NCI-H526 (cell line): ENCODE measurements around the gene ATRN.
A peak's percentile ranks its signal among the peaks of the same experiment; 100 is the strongest.
"Not testable (repeated sequence)": the region's sequence is repeated elsewhere in the genome, so short reads cannot be mapped to it uniquely, and the experiment has no call there.

ENCODE experiments used
- DNase-seq, 2 experiments: peaks; one replicate each; lab custom pipeline; 2025; lab: John Stamatoyannopoulos, UW

ATRN gene

DNA sequence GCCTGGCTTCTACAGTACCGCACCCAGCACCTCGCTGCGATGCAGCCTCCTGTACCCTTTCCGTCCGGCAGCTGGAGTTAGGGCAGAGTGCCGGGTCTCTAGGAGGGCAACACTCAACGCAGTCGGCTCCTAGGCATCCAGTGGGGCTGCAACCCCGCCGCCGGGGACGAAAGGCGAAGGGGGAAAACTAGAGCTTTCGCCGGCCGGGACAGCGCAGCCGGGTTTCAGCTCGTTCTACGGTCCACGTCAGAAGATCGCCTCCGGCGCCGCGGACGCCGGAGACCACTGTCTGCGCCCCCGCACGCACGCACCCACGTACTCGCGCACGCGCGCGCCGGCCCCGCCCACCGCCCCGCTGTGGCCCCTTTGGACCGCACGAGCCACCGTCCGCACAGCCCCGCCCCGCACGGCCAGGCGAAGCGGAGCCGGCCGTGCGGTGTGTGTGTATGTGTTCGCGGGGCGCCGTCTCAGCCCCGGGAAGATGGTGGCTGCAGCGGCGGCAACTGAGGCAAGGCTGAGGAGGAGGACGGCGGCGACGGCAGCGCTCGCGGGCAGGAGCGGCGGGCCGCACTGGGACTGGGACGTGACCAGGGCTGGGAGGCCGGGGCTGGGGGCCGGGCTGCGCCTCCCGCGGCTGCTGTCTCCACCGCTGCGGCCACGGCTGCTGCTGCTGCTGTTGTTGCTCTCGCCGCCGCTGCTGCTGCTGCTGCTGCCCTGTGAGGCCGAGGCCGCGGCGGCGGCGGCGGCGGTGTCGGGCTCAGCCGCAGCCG lies at the start of gene ATRN:
ATRN (plus strand) TSS at position 392 of the 770 bp plus-strand sequence; CDS start at position 482, 90 bp downstream.
- peak; percentile 75 to 96 for DNase-seq

DNA sequence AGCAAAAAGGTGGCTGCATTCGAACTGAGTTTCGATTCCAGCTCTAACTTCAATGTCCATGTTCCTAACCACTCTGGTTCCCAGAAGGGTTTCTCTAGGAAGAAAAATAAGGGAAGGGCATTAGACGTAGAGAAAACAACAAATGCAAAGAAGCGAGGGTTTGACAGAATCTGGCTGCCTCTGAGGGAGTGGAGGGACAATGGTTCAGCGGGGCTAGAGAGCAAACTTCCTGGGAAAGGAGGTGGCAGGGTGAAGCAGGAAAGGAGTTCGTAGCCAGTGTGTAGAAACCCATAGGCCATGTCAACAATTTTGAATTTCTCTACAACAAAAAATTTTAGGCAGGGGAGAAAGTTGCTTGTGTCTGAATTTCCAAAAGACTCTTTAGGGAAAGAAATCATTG lies 48.8 kb upstream of the ATRN start:
- no peak for DNase-seq

DNA sequence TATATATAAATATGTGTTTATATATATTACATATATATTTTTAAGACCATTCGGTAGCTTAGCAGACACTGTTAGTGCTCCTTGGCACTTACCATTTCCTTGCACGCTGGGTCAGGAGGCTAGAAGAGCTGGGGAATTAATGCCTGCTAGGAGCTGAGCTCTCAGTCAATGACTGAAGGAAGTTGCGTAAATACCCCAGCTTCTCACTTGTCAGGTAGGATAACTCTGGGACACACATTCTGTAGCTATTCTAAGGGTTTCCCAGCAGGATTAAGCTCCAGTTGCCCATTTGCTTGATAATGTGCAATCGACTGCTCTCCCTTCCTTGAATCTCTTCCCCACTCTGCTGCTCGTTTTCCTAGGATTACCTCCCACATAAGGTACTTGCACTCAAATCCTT lies 47.7 kb upstream of the ATRN start:
- DNase-seq: no peak

- not testable (repeated sequence) for DNase-seq
Measured at GRCh38 chr20:3426766-3427165, 44.1 kb upstream of the ATRN start.

DNA sequence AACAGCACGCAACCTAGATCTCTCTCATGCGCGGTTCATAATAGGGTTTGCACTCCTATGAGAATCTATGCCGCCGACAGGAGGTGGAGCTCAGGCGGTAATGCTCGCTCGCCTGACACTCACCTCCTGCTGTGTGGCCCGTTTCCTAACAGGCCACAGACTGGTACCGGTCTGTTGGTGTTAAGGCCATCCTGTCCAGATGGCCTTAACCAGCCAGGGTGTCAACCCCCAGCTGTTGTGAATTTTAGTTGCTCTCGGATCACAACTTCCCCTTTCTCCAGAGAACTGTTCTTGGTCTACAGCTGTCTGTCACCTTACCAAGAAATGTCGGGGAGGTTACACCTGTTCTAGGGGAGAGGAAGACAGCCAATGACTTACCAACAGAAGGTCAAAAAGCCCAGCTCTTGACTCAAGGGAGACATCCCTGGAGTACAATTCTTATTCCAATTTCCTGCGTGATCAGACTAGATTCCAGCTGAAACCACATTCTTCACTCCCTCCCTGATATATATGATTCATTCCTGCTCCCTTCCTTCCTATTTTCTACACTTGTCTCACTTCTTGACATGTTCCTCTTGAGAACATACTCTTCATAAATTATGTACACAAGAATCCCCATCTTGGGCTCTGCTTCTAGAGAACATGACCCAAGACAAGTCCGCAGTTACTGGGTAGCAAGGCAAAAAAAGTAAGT lies 40.3 kb upstream of the ATRN start:
- no peak for DNase-seq

DNA sequence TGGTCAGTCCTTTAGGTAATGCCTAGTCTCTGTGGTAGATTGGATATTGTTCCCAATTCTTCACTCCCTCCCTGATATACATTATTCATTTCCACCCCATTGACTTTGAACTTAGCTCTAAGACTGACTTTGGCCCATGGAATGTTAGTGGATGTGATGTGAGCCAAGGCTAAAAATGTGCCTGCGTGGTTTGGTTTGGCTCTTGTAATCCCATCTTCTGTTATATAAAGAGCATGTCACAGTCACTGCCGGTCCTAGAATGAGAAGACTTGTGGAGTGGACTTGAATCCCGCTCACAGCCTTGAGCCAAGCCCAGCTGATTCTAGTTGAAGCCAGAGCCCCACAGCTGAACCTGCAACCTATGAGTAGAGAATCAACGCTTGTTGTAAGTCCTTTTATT lies 39.7 kb upstream of the ATRN start:
- DNase-seq: no peak

DNA sequence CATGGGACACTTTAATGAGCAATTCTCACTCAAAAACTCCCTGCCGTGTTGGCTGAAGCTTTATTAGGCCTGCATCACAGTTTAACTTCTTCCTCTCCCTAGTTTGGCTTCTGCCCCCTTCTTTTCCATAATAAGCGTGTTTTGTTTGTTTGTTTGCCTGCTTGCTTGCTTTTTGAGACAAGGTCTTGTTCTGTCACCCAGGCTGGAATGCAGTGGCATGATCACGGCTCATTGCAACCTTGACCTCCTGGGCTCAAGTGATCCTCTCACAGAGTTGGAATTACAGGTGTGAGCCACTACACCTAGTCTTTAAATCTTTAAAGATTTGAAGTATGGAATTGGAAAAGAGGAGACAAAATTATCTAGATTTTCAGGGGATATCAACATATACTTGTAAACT lies 38.0 kb upstream of the ATRN start:
- no peak for DNase-seq

DNA sequence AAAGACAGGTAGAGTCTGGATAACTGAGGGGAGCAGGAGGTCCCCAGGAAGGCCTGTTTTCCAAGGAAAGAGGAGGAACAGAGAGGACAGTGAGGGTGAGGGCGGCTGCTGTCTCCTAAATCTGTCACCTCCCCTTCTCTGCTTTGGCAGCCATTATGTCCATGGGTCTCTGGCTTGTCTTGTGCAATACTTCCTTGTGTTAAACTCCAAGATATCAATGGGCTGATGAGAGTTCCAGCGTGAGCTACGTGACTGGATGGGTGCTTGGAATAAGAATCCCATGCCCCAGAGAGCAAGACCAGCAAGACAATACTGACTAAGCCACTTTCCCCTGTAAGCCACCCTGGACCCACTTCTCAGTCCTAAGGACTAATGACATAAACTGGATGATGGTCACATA lies 37.1 kb upstream of the ATRN start:
- DNase-seq: no peak

DNA sequence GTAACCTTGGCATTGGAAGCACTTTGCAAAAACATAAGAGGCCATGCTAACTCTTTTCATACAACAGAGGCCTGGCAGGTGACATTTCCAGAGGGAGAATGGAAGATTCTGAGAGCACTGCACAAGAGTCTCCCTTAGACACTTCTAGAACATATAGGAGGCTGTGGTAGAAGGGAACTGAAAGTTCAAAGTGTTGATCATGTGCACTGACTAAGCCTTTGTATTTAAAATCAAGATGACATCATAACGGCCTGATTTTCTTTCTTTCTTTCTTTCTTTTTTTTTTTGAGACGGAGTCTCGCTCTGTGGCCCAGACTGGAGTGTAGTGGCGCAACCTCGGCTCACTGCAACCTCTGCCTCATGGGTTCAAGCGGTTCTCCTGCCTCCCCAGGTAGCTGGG lies 36.6 kb upstream of the ATRN start:
- DNase-seq: no peak

DNA sequence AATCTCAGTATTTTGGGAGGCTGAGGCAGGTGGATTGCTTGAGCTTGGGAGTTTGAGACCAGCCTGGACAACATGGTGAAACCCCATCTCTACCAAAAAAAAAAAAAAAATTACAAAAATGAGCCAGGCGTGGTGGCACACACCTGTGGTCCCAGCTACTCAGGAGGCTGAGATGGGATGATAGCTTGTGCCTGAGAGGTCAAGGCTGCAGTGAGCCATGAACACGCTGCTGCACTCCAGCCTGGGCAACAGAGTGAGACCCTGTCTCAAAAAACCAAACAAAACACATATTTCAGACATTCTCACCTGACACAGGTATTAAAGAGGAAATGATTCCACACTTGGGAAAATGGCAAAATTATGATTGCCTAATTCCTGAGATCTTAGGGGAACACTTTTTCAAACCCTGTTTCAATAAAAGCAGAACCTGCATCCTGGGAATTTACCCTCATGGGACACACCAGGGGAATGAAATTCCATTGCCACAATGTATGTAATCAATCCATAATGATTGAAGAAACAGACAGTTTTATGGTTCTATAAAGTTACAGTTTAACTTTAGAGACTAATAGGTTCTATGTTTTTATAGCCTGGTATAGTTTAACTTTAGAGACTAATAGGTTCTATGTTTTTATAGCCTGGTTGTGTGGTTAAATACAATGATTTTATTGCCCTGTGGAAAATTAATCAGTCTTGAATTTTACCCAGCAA lies 33.8 kb upstream of the ATRN start:
- DNase-seq: no peak

GRCh38 chr20:3446779-3447178 lies 24.0 kb upstream of the ATRN start:
- no peak for DNase-seq

- no peak for DNase-seq
Measured at GRCh38 chr20:3447321-3447720, 23.5 kb upstream of the ATRN start.

- no peak for DNase-seq
Measured at GRCh38 chr20:3449319-3449718, 21.5 kb upstream of the ATRN start.

DNA sequence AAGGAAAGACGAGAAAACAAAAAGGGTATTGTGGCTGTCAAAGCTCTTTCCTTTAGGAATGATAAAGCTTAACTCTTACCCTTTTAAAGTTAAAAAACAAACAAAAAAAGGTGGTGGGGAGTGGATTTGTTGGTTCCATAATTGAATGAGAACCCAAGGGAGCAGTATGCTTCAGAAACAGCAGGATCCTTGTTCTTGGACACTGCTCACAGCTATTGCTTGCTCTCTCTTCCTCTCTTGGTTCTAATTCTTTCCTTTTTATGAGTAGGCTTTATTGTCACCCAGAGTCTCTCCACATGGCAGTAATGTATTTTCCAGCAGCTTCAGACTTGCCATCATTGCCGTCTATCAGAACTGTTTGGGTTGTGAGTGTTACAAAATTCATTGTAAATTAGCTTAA lies 18.7 kb upstream of the ATRN start:
- DNase-seq: no peak

DNA sequence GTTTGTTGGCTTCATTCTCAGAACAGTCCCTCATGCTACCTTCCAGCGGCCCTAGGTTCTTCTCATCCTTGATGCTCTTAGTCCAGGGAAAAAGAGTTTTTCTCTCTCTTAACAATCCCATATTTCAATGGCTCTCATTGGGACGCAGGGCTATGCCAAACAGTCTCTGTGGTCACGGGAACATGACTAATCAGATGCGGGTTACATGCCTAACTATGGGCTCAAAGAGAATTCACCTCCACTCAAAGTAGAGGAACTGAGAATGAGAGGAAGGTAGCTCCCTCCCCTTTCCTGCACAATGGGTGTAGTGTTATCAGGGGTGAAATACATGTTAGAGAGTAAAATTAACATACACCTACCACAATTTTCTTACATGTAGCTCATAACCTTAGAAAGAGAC lies 18.1 kb upstream of the ATRN start:
- DNase-seq: no peak

DNA sequence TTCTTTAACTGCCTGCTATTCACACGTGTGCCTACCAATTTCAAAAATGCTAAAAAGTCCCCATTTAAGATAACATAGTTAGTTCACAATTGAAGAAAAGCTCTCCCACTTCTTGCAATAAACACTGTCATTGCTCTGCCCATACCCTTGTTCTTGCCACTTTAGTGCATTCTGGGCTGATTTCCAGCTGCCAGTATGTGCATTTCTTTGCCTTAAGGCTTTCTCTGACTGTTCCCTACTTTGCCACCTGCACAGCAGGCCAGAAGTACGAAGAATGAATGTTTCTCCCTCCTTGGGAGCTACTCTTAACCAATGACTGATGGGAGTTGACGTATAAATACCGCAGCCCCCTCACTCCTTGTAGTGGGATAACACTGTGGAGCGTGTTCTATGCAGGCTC lies 16.0 kb upstream of the ATRN start:
- DNase-seq: no peak

DNA sequence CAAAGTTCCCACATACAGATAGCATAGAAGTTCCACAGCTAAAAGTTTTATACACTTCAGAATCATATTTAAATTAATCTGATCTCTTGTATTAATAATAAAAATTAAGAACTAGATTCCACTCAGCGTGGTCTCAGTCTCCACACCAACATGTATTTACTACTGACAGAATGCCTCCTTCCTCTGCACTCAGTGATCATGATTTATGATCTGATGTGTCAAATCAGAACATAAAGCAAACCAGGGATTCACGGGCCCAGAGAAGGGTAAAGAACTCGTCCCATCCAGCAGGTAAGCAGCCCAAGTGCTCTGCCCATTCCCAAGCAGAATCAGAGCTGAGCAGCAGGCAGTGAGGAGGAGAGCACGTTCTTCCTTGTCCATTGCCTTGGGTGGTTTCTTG lies 14.2 kb upstream of the ATRN start:
- no peak for DNase-seq

- DNase-seq: no peak
Measured at GRCh38 chr20:3459881-3460307, 10.9 kb upstream of the ATRN start.

- no peak for DNase-seq
Measured at GRCh38 chr20:3461211-3461771, 9.5 kb upstream of the ATRN start.

DNA sequence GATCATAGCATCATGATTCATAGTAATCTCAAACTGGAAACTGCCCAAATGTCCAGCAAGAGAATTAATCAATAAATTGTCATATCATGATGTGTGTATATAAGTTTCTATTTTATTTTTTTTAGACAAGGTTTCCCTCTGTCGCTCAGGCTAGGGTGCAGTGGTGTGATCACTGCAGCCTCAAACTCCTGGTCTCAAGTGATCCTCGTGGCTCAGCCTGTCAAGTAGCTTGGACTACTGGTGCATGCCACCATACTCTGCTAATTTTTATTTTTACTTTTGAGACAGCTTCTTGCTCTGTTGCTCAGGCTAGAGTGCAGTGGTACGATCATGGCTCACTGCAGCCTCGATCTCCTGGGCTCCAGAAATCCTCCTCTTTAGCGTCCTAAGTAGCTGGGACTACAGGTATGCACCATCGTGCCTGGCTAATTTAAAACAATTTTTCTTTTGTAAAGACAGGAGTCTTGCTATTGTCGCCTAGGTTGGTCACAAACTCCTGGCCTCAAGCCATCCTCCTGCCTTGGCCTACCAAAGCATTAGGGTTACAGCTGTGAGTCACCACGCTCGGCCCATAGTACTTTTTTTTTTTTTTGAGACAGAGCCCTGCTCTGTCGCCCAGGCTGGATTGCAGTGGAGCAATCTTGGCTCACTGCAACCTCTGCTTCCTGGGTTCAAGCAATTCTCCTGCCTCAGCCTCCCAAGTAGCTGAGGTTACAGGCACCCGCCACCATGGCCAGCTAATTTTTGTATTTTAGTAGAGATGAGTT lies 8.7 kb upstream of the ATRN start:
- DNase-seq: no peak

- DNase-seq: no peak
Measured at GRCh38 chr20:3464166-3464565, 6.7 kb upstream of the ATRN start.

- DNase-seq: no peak
Measured at GRCh38 chr20:3465301-3465700, 5.5 kb upstream of the ATRN start.
